Hepatocyte (in vitro differentiated cells): Measurements from ENCODE around the gene RAB8A. TPM values are rescaled to one million over a fixed set of nuclear protein-coding genes. Genes with fewer than 3 reads are reported as not detected.

Experiments
- DNase-seq: peaks from one replicate; pipeline ENCODE4 v3.0.0-alpha.2; 2016; ENCODE audit warnings: low spot score
- H2AFZ ChIP-seq: fragments of 200-600 bp; sonication (generic); 2 replicates; pipeline ENCODE4 v1.6.0; 2016; ENCODE audit warnings: antibody characterized with exemption, mild to moderate bottlenecking
- H3K27ac ChIP-seq: fragments of 200-600 bp; sonication (generic); 2 replicates; pipeline ENCODE4 v1.5.1; 2016; ENCODE audit warnings: mild to moderate bottlenecking
- H3K27me3 ChIP-seq: fragments of 200-600 bp; sonication (generic); 2 replicates; pipeline ENCODE4 v1.6.1; 2016
- H3K36me3 ChIP-seq: fragments of 200-600 bp; sonication (generic); replicated peaks from 2 replicates; pipeline ENCODE4 v1.5.1; 2016; ENCODE audit warnings: low read depth; ENCODE audit not compliant: insufficient read depth
- H3K4me1 ChIP-seq: fragments of 200-600 bp; sonication (generic); 2 replicates; pipeline ENCODE4 v1.5.1; 2016; ENCODE audit warnings: mild to moderate bottlenecking, moderate library complexity; ENCODE audit not compliant: insufficient read depth
- H3K4me2 ChIP-seq: fragments of 200-600 bp; sonication (generic); 2 replicates; pipeline ENCODE4 v1.6.0; 2016
- H3K4me3 ChIP-seq: fragments of 200-600 bp; sonication (generic); 2 replicates; pipeline ENCODE4 v1.5.1; 2016; ENCODE audit warnings: mild to moderate bottlenecking
- H3K79me2 ChIP-seq: fragments of 200-600 bp; sonication (generic); 2 replicates; pipeline ENCODE4 v1.6.0; 2017; ENCODE audit warnings: mild to moderate bottlenecking
- H3K9me2 ChIP-seq: fragments of 200-600 bp; sonication (generic); replicated peaks from 2 replicates; pipeline ENCODE4 v1.6.0; 2017; ENCODE audit warnings: mild to moderate bottlenecking; ENCODE audit not compliant: insufficient read depth
- H3K9me3 ChIP-seq: fragments of 200-600 bp; sonication (generic); 2 replicates; pipeline ENCODE4 v1.5.1; 2016; ENCODE audit warnings: low read depth, mild to moderate bottlenecking
- H4K20me1 ChIP-seq: fragments of 200-600 bp; sonication (generic); 2 replicates; pipeline ENCODE4 v1.6.0; 2016; ENCODE audit warnings: mild to moderate bottlenecking; ENCODE audit not compliant: insufficient read depth, poor library complexity, severe bottlenecking
- CTCF ChIP-seq: fragments of 200-600 bp; sonication (generic); IDR thresholded peaks from 2 replicates; pipeline ENCODE4 v1.5.1; 2016; ENCODE audit warnings: antibody characterized with exemption, mild to moderate bottlenecking; ENCODE audit not compliant: poor library complexity
- EZH2 ChIP-seq: fragments of 200-600 bp; sonication (generic); IDR thresholded peaks from 2 replicates; pipeline ENCODE4 v1.6.1; 2016; ENCODE audit warnings: antibody characterized with exemption, mild to moderate bottlenecking, borderline replicate concordance
- EZH2phosphoT487 ChIP-seq: fragments of 200-600 bp; sonication (generic); IDR thresholded peaks from one replicate; pipeline ENCODE4 v1.6.1; 2018; ENCODE audit warnings: antibody characterized with exemption, mild to moderate bottlenecking, low read depth, moderate library complexity; ENCODE audit not compliant: unreplicated experiment, severe bottlenecking
- WGBS: methylation state at CpG from one replicate; pipeline ENCODE4 v1.1.6; 2016; ENCODE audit warnings: low lambda C conversion rate; ENCODE audit errors: missing lambda C conversion rate; 5-methylcytosine and 5-hydroxymethylcytosine counted together
- polyA plus RNA-seq: library from polyadenylated mRNA; unstranded; fragments of >200 nt; fragmentation: Nextera tagmentation; extraction: Ambion mirVana; gene quantifications from 2 replicates; pipeline ENCODE4 v1.2.1, GENCODE V29; 2016
- total RNA-seq: library from RNA; depleted of rRNA; stranded (reverse); fragments of >200 nt; gene quantifications from 2 replicates; pipeline ENCODE4 v1.2.3, GENCODE V29; 2014

The RAB8A gene
- total and polyA plus RNA-seq, 2 experiments from 2014 or later, result 60.2 to 89.5 TPM

DNA sequence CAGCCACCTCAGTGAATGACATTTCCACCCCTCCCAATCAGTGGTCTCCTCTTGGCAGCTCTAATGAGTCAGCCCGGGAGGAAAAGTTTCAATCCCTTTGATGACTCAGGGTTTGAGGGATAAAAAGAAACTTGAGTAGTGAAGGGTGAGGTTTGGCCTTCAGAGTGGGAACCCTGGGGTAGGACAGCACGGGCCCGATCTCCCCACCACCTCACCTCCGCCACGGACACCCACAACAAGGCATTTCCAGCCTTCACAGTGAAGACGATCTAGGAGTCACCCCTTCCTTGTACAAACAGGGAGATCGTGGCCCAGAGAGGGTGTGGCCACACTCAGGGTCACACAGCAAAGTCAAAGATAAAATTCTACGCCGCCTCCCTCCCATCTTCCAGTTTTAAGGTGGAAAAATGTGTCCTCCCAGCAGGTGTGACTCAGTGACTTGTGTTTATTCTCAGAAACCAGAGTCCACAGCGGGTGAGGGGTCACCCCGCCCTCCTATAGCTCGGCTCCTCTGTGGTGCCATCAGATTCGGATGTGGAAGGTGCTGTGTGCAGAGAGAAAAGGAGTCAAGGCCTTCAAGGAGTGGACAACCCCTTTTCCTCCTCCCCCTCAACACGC, 49.4 kb downstream of the RAB8A start:
- H3K9me3 ChIP-seq, result no peaks in the 10 kb centered on the region
- no peak for TF ChIP-seq EZH2
- no peak for TF ChIP-seq EZH2phosphoT487
- no peak for TF ChIP-seq CTCF
- 62% methylated on average over 14 of the region's 14 CpGs for WGBS
- H3K9me2 ChIP-seq, result no peaks in the 10 kb centered on the region
- H3K4me1 ChIP-seq, result no peaks in the 10 kb centered on the region
- H4K20me1 ChIP-seq, result no peaks in the 10 kb centered on the region
- H3K4me2 ChIP-seq, result peak overlapping the region; percentile 23
- peak overlapping the region; percentile 67 for H3K27ac ChIP-seq
- no peaks in the 10 kb centered on the region for H3K27me3 ChIP-seq
- H3K36me3 ChIP-seq, result no peaks in the 10 kb centered on the region
- H3K4me3 ChIP-seq, result no peak overlapping the region
- DNase-seq, result peak; percentile 43
- H2AFZ ChIP-seq, result no peak overlapping the region
- no peaks in the 10 kb centered on the region for H3K79me2 ChIP-seq

- Histone ChIP-seq H3K9me3 (no peaks in the 10 kb centered on the region), H2AFZ (no peak overlapping the region), H4K20me1 (no peaks in the 10 kb centered on the region), H3K36me3 (no peaks in the 10 kb centered on the region), H3K4me3 (no peak overlapping the region), H3K27me3 (no peaks in the 10 kb centered on the region), H3K4me1 (no peaks in the 10 kb centered on the region), H3K27ac (peak overlapping the region; percentile 67), H3K79me2 (no peaks in the 10 kb centered on the region), H3K9me2 (no peaks in the 10 kb centered on the region), H3K4me2 (no peak overlapping the region)
- no peak for DNase-seq
- TF ChIP-seq EZH2phosphoT487 (no peak), EZH2 (no peak), CTCF (no peak)
- WGBS, result 74% methylated on average over 3 of the region's 3 CpGs
Measured at GRCh38 chr19:16161840-16162239, 50.2 kb downstream of the RAB8A start.

DNA sequence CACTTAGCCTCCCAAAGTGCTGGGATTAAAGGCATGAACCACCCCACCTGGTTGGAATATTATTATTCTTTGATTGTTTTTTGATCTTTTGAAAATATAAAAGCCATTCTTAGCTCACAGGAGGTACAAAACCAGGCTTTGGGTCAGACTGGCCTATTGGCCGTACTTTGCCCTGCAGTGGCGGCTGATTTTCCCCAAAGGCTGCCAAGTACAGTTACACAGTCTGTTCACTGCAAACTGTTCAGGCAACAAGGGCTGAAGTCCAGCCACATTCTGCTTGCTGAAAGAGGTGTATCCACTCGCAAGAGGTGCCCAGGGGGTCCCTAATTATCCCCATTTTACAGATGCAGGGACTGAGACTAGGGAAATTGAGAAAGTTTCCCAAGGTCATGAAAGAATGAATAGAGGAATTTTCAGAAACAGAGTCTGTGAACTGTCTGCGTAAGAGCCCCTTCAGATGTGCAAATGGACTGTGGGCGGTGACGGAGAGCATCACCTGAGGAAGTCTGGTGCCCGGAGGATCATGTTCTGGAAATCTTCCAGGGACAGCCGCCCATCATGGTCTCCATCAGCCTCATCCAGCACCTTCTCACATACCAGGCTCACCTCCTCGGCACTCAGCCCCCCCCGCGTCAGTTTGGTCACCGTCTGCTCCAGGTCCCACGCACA, 52.7 kb downstream of the RAB8A start:
- Histone ChIP-seq H3K36me3 (no peaks in the 10 kb centered on the region), H4K20me1 (no peaks in the 10 kb centered on the region), H3K27ac (no peak overlapping the region), H3K4me1 (no peaks in the 10 kb centered on the region), H3K79me2 (no peaks in the 10 kb centered on the region), H3K27me3 (no peaks in the 10 kb centered on the region), H2AFZ (no peak overlapping the region), H3K4me2 (no peak overlapping the region), H3K9me2 (no peaks in the 10 kb centered on the region), H3K9me3 (no peaks in the 10 kb centered on the region), H3K4me3 (no peak overlapping the region)
- WGBS, result 83% methylated on average over 13 of the region's 13 CpGs
- DNase-seq, result no peak
- TF ChIP-seq EZH2 (no peak), EZH2phosphoT487 (no peak), CTCF (no peak)
